Activated CD4-positive, alpha-beta T cell treated with anti-CD3 and anti-CD28 coated beads, Interleukin-2, Interleukin-6, amounts not matched to agents 100 ng/mL and 50 ng/mL, durations not matched to agents 16 hours and 8 hours (primary cell): Measurements from ENCODE around the gene KLF6.

Source experiments
- DNase-seq: peaks from one replicate; pipeline ENCODE4 v3.0.0-alpha.2; 2020

Gene KLF6

GRCh38 chr10:3774018-3774813 lies 10.8 kb downstream of the KLF6 start:
- no peak for DNase-seq

GRCh38 chr10:3773460-3774017 lies 11.5 kb downstream of the KLF6 start:
- no peak for DNase-seq

- no peak for DNase-seq
Measured at GRCh38 chr10:3772361-3773171, 12.4 kb downstream of the KLF6 start.

GRCh38 chr10:3770611-3771110 lies 14.3 kb downstream of the KLF6 start:
- DNase-seq, result no peak

- DNase-seq, result no peak
Measured at GRCh38 chr10:3769556-3769955, 15.5 kb downstream of the KLF6 start.

GRCh38 chr10:3766046-3766756 lies 18.8 kb downstream of the KLF6 start:
- no peak for DNase-seq

GRCh38 chr10:3765146-3765545 lies 19.9 kb downstream of the KLF6 start:
- DNase-seq, result peak; percentile 68

GRCh38 chr10:3764626-3765112 lies 20.3 kb downstream of the KLF6 start:
- no peak for DNase-seq

GRCh38 chr10:3763852-3764625 lies 21.0 kb downstream of the KLF6 start:
- DNase-seq, result no peak

- no peak for DNase-seq
Measured at GRCh38 chr10:3763035-3763456, 22.0 kb downstream of the KLF6 start.

GRCh38 chr10:3762309-3762708 lies 22.7 kb downstream of the KLF6 start:
- DNase-seq, result no peak

- no peak for DNase-seq
Measured at GRCh38 chr10:3761904-3762303, 23.1 kb downstream of the KLF6 start.

GRCh38 chr10:3761021-3761686 lies 23.9 kb downstream of the KLF6 start:
- DNase-seq, result peak; percentile 64

GRCh38 chr10:3760083-3760482 lies 24.9 kb downstream of the KLF6 start:
- no peak for DNase-seq

GRCh38 chr10:3759397-3759796 lies 25.6 kb downstream of the KLF6 start:
- no peak for DNase-seq

GRCh38 chr10:3758491-3758970 lies 26.5 kb downstream of the KLF6 start:
- no peak for DNase-seq

- peak; percentile 91 for DNase-seq
Measured at GRCh38 chr10:3757638-3758490, 27.1 kb downstream of the KLF6 start.

GRCh38 chr10:3757250-3757637 lies 27.8 kb downstream of the KLF6 start:
- no peak for DNase-seq

GRCh38 chr10:3756360-3756740 lies 28.7 kb downstream of the KLF6 start:
- DNase-seq, result no peak
